ENCODE measurements around the gene KCNH1. TPM values are rescaled to one million over a fixed set of nuclear protein-coding genes. Genes with fewer than 3 reads are reported as not detected.

KCNH1 gene
- total and polyA plus RNA-seq, 10 of the 15 experiments (the other 5 are each of a cell fraction or from before 2014, with no cell fraction given): 0.02 to 0.04 (median 0.04) TPM; not detected in 7

- no peaks in the 10 kb centered on the region for H3K4me1 ChIP-seq (ENCODE audit: control insufficient read depth, insufficient read depth, low read length)
- DNase-seq (ENCODE audit: low read depth, low spot score) (no peak), FAIRE-seq (no peak), ATAC-seq (no peak)
- H3K4me3 ChIP-seq: no peak overlapping the region
- intact Hi-C loops (cut with micrococcal nuclease; ENCODE audit: unreplicated experiment) (no loop called here), in situ Hi-C loops (cut with MboI) (no loop called here)
- H3K27ac ChIP-seq (ENCODE audit: control insufficient read depth, insufficient read depth): no peak overlapping the region
- no peaks in the 10 kb centered on the region for H3K79me2 ChIP-seq (ENCODE audit: control insufficient read depth, insufficient read depth, low read length)
- no peaks in the 10 kb centered on the region for H3K27me3 ChIP-seq (replicated peaks in 1 of 2; ENCODE audit: control insufficient read depth in 2 of 2, insufficient read depth in 2 of 2, low read length in 1 of 2)
- ChIA-PET POLR2A (no interaction called here), RAD21 (ENCODE audit: unreplicated experiment) (no interaction called here), SMC1A (ENCODE audit: uncharacterized antibody, unreplicated experiment) (interaction anchor here (1.4 kb wide), 1 partner anchor 10 kb away, joined by 3 read pairs; no protein-coding TSS in a partner anchor), CTCF (no interaction called here)
- no peaks in the 10 kb centered on the region; the same call in 1 of the 2 replicates for H4K20me1 ChIP-seq (ENCODE audit: control insufficient read depth, insufficient read depth)
- no peak overlapping the region for H3K4me2 ChIP-seq (ENCODE audit: control insufficient read depth, insufficient read depth)
- H3K9me3 ChIP-seq (replicated peaks; ENCODE audit: control insufficient read depth, insufficient read depth, low read length): no peaks in the 10 kb centered on the region
- H3K9ac ChIP-seq (ENCODE audit: control insufficient read depth, insufficient read depth, low read length): no peak overlapping the region
- 25% methylated on average over 2 of the region's 2 CpGs for WGBS (ENCODE audit: insufficient coverage, insufficient replicate concordance, low lambda C conversion rate, missing lambda C conversion rate)
- H3K36me3 ChIP-seq (ENCODE audit: control insufficient read depth in 2 of 2, insufficient read depth in 2 of 2, low read length in 1 of 2): no peaks in the 10 kb centered on the region
- no peak overlapping the region for H2AFZ ChIP-seq (ENCODE audit: control insufficient read depth, low read depth, low read length)
- BruUV-seq (replicated peaks): no TSS peak
- TF ChIP-seq, protein P1, sequence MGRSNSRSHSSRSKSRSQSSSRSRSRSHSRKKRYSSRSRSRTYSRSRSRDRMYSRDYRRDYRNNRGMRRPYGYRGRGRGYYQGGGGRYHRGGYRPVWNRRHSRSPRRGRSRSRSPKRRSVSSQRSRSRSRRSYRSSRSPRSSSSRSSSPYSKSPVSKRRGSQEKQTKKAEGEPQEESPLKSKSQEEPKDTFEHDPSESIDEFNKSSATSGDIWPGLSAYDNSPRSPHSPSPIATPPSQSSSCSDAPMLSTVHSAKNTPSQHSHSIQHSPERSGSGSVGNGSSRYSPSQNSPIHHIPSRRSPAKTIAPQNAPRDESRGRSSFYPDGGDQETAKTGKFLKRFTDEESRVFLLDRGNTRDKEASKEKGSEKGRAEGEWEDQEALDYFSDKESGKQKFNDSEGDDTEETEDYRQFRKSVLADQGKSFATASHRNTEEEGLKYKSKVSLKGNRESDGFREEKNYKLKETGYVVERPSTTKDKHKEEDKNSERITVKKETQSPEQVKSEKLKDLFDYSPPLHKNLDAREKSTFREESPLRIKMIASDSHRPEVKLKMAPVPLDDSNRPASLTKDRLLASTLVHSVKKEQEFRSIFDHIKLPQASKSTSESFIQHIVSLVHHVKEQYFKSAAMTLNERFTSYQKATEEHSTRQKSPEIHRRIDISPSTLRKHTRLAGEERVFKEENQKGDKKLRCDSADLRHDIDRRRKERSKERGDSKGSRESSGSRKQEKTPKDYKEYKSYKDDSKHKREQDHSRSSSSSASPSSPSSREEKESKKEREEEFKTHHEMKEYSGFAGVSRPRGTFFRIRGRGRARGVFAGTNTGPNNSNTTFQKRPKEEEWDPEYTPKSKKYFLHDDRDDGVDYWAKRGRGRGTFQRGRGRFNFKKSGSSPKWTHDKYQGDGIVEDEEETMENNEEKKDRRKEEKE (IDR thresholded peaks at IDR 0.05): no peak
- TF ChIP-seq, protein P2, sequence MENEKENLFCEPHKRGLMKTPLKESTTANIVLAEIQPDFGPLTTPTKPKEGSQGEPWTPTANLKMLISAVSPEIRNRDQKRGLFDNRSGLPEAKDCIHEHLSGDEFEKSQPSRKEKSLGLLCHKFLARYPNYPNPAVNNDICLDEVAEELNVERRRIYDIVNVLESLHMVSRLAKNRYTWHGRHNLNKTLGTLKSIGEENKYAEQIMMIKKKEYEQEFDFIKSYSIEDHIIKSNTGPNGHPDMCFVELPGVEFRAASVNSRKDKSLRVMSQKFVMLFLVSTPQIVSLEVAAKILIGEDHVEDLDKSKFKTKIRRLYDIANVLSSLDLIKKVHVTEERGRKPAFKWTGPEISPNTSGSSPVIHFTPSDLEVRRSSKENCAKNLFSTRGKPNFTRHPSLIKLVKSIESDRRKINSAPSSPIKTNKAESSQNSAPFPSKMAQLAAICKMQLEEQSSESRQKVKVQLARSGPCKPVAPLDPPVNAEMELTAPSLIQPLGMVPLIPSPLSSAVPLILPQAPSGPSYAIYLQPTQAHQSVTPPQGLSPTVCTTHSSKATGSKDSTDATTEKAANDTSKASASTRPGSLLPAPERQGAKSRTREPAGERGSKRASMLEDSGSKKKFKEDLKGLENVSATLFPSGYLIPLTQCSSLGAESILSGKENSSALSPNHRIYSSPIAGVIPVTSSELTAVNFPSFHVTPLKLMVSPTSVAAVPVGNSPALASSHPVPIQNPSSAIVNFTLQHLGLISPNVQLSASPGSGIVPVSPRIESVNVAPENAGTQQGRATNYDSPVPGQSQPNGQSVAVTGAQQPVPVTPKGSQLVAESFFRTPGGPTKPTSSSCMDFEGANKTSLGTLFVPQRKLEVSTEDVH (IDR thresholded peaks at IDR 0.05; ENCODE audit: low read depth, partially characterized antibody): no peak
- no peak for TF ChIP-seq MTA2 (IDR thresholded peaks at IDR 0.05; ENCODE audit: low read depth)
- TF ChIP-seq TBL1XR1 (IDR thresholded peaks at IDR 0.05; ENCODE audit: low read depth, low read length): no peak
- TF ChIP-seq IKZF2 (IDR thresholded peaks at IDR 0.05): no peak
- no peak for TF ChIP-seq E2F4 (IDR thresholded peaks at IDR 0.05; ENCODE audit: low read depth, low read length)
- TF ChIP-seq ZNF687 (IDR thresholded peaks at IDR 0.05): no peak
- TF ChIP-seq MLLT1 (IDR thresholded peaks at IDR 0.05): no peak
- TF ChIP-seq FOS (IDR thresholded peaks at IDR 0.05; ENCODE audit: borderline replicate concordance, extremely low read depth, insufficient read length): no peak
- no peak for TF ChIP-seq NFYA (IDR thresholded peaks at IDR 0.05; ENCODE audit: borderline replicate concordance, low read depth, low read length)
- no peak for TF ChIP-seq HDAC2 (IDR thresholded peaks at IDR 0.05)
- no peak for TF ChIP-seq SUPT20H (IDR thresholded peaks at IDR 0.05; ENCODE audit: borderline replicate concordance, control insufficient read depth, low read depth, low read length)
Measured at GRCh38 chr1:210635108-210635507, 498.8 kb downstream of the KCNH1 start.

All from GM12878 (cell line).